HG03520 (cell line): ENCODE measurements around the gene MEMO1.
A peak's percentile ranks its signal among the peaks of the same experiment; 100 is the strongest.
"Not testable (repeated sequence)": the region's sequence is repeated elsewhere in the genome, so short reads cannot be mapped to it uniquely, and the experiment has no call there.

Experiments used
- ATAC-seq: cut with Tn5 transposase; IDR thresholded peaks from one replicate; pipeline ENCODE4 v1.9.1; 2021; ENCODE audit warnings: mild to moderate bottlenecking, moderate library complexity; ENCODE audit not compliant: unreplicated experiment

MEMO1 gene

GRCh38 chr2:32010670-32011484 lies at the start of gene MEMO1:
TSS of gene MEMO1 (minus strand) at chr2:32011008. CDS start at chr2:32010247, 761 bp downstream.
- peak; percentile 60 for ATAC-seq

DNA sequence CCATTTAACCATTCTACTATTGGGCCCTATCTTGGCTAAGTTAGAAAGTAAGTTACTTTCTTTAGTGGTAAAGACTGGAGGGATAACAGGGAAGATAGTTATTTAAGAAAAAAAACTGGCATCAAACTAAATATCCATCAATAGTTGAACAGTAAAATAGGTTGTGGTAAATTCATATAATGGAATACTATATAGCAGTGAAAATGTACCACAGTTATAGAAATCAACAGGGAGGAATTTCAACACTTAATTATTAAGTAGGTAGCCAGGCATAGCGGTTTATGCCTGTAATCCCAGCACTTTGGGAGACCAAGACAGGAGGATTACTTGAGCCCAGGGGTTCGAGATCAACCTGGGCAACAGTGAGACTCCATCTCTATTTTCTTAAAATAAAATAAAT lies 49.5 kb upstream of the MEMO1 start:
- ATAC-seq = no peak

GRCh38 chr2:32058130-32058529 lies 47.3 kb upstream of the MEMO1 start:
- no peak for ATAC-seq

GRCh38 chr2:32054583-32054982 lies 43.8 kb upstream of the MEMO1 start:
- not testable (repeated sequence) for ATAC-seq

DNA sequence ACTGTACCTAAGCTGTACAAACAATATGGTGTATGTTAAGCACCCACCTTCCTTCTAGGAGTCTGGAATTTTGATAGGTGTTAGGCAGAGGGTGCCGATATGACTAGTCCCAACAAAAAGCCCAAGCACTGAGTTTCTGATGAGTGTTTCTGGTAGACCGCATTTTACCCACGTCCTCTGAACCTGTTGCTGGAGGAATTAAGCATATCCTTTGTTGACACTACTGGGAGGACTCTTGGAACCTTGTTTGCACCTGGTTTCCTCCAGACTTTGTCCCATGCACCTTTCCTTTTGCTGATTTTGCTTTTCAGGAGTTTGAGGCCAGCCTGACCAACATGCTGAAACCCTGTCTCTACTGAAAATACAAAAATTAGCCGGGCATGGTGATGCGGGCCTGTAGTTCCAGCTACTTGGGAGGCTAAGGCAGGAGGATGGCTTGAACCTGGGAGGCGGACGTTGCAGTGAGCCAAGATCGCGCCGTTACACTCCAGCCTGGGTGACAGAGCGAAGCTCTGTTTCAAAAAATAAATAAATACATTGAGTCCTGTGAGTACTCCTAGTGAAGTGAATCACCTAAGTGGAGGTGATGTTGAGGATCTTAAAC lies 41.1 kb upstream of the MEMO1 start:
- no peak for ATAC-seq

- no peak for ATAC-seq
Measured at GRCh38 chr2:32043561-32043960, 32.8 kb upstream of the MEMO1 start.

GRCh38 chr2:32039447-32040219 lies 28.8 kb upstream of the MEMO1 start, which contains the start of gene DPY30:
TSS of gene DPY30 (minus strand) at chr2:32039805. CDS start at chr2:32039456, 349 bp downstream.
- peak; percentile 89 for ATAC-seq

GRCh38 chr2:32034198-32034887 lies 23.5 kb upstream of the MEMO1 start:
- ATAC-seq = not testable (repeated sequence)

- ATAC-seq = not testable (repeated sequence)
Measured at GRCh38 chr2:32018789-32019482, 8.1 kb upstream of the MEMO1 start.

GRCh38 chr2:32012872-32013271 lies 2.1 kb upstream of the MEMO1 start:
- ATAC-seq = no peak

GRCh38 chr2:32011485-32011960 lies 715 bp upstream of the MEMO1 start:
- ATAC-seq = no peak

DNA sequence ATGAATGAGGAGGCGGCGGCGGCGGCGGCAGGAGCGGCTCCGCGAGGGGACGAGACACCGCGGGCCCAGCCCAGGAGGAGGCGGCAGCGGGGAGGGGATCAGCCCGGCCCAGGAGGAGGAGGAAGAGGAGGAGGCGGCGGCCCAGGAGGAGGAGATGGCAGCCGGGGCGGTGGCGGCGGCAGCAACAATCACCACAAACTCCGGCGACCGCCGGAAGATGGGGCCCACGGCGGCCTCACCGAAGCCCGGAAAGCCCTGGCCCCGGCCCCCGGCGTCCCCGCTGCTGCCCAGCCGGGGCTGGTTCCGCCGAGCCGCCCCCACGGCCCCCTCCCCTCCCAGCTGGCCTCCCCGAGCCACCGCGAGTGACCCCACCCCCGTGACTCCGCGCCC lies 533 bp downstream of the MEMO1 start:
- ATAC-seq = peak; percentile 41

DNA sequence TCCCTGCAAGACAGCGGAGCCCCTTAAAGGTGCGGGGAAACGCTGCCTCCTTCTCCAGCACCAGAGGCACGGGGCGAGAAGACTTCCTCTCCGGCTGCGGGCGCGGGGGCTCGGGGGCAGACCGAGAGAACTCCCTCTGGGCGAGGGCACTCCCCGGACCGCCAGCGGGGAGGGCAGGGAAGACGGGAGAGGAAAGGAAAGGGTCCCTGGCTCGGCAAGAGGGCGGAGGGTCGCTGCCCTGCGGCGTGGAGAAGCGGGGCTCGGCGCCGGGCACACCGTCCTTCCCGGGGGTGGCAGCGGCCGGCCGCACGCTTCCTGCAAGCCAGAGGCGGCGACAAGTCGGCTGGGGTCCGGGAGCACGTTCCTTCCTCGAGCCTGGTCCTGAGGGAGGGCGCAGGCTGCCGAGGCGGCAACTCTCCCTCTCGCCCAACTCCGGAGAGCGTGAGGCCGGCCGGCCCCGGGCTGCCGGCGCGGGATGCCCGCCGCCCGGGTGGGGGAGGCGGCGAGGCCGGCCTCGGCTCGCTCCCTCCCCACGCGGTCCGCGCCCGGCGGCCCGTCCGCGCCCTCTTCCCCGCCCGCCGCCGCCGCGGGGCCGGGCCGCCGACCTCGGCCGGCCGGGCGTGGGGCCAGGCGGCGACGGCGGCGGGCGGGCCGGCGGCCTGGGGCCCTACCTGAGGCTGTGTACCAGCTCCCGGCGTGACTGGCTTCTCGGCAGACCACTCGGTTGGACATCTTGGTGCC lies 1.1 kb downstream of the MEMO1 start:
- ATAC-seq = peak; percentile 18

DNA sequence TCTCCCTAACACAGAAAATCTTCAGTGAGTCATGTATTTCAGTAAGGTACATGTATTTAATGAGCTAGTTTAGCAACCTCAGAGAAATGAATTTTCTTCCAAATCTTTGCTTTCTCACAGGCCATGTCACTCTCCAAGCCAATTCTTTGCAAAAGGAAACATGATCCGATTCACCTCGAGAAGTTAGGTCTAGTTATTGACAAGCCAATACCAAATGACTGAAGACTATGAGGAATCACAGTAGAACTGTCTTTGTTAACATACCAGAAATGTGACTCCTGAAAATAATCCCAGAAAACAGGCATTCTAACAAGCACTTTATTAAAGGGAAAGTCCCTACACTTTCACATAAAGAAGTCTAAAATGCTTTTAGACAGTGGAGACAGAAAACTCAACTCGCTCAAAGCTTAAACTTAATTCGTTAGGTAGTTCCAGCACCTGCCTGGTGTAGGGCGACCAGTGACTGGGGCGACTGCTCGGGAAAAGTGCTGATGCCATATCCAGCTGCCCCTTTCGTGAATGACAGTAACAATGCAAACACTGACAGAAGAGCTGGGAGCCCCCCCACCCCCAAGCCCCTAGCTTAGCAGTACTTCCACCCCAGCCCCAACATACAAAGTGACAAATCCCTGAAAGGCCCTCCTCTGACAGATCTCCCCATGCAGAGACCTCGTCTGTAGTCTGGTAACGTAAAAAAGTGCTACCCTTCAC lies 1.8 kb downstream of the MEMO1 start:
- no peak for ATAC-seq

DNA sequence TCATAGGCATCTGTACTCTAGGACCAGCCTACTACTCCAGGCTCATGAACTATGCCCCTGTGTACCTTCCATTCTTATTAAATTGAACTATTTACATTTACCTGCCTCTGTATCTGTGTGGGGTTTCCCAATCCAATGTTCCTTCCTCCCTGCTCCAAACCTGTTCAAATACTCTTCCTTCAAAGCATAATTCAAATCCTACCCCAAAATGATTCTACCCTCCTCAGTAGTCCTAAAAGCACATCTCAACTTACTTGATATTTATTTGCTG lies 3.8 kb downstream of the MEMO1 start:
- no peak for ATAC-seq

DNA sequence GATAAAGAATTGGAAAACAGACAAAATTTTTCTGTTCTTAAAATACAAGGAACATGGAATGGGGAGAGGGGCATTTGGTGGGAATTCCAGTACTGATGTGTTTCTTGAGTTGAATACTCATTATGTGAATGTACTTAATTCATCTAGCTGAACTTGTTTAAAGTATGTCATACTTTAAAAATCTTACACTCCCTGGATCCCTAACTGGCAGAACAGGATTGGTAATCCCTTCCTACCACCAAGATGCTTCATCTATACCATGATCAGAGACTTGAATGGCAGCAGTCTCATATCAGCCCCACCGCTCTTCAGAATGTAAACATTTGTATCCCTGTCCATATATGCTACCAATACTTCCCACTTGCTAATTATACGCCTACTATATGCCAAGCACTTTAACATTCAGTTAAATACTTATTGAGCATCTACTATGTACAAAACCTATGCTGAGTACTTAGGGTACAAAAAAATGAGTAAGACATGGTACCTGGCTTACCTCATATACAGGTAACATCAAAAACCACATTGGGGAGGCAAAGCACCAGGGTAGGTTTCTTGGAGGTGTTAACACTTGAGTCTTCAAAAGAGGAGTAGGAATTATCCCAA lies 5.3 kb downstream of the MEMO1 start:
- no peak for ATAC-seq

DNA sequence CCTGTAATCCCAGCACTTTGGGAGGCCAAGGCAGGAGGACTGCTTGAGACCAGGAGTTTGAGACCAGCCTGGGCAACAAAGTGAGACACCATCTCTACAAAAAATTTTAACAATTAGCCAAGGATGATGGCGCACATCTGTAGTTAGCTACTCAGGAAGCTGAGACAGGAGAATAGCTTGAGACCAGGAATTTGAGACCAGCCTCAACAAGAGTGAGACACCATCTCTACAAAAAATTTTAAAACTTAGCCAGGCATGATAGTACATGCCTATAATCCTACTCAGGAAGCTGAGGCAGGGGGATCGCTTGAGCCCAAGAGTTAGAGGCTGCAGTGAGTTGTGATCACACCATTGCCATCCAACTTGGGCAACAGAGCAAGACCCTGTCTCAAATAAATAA lies 7.0 kb downstream of the MEMO1 start:
- no peak for ATAC-seq

DNA sequence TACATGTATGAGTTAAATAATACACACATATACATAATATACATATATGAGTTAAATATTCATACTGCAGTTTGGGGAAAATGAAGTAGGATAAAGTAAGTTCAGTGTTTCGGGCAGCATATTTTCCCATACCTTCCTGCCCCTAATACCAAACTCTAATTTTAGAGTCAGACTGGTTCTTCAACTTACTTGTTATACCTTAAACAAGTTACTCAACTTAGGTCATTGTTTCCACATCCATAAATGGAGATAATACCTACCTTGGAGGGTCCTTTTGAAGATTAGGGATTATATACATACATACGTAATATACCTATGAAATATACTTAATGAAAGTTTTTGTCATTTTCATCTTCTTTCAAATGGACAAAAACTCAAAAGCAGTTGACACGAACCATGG lies 8.4 kb downstream of the MEMO1 start:
- ATAC-seq = no peak

DNA sequence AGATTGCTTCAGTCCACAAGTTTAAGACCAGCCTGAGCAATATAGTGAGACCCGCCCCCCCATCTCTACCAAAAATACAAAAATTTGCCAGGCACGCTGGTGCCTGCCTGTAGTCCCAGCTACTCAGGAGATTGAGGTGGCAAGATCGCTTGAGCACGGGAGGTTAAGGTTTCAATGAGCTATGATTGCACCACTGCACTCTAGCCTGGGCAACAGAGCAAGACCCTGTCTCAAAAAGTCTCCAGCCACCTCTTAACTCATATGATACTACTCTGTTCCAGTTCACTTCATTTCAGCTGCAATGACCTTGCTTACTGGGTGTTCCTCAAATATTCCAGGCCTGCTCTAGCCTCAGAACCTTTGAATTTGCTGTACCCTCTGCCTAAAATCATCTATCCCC lies 11.4 kb downstream of the MEMO1 start:
- no peak for ATAC-seq
